ENCODE data around the gene NPTN. TPM values are rescaled to one million over a fixed set of nuclear protein-coding genes. Genes with fewer than 3 reads are reported as not detected.
A peak's percentile ranks its signal among the peaks of the same experiment; 100 is the strongest.
"Not testable (repeated sequence)": the region's sequence is repeated elsewhere in the genome, so short reads cannot be mapped to it uniquely, and the experiment has no call there.

Gene NPTN
- total RNA-seq, 2 donors from 2014 or later: 111 to 159 TPM

GRCh38 chr15:73578026-73578425 lies 55.2 kb downstream of the NPTN start:
- intact Hi-C loops (cut with DNase I): no loop called here
- TF ChIP-seq, protein P1, sequence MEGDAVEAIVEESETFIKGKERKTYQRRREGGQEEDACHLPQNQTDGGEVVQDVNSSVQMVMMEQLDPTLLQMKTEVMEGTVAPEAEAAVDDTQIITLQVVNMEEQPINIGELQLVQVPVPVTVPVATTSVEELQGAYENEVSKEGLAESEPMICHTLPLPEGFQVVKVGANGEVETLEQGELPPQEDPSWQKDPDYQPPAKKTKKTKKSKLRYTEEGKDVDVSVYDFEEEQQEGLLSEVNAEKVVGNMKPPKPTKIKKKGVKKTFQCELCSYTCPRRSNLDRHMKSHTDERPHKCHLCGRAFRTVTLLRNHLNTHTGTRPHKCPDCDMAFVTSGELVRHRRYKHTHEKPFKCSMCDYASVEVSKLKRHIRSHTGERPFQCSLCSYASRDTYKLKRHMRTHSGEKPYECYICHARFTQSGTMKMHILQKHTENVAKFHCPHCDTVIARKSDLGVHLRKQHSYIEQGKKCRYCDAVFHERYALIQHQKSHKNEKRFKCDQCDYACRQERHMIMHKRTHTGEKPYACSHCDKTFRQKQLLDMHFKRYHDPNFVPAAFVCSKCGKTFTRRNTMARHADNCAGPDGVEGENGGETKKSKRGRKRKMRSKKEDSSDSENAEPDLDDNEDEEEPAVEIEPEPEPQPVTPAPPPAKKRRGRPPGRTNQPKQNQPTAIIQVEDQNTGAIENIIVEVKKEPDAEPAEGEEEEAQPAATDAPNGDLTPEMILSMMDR (IDR thresholded peaks at IDR 0.05): no peak
- peaks cover 4% of the 10 kb centered on the region for H3K36me3 ChIP-seq
- H3K4me1 ChIP-seq: peaks cover 18% of the 10 kb centered on the region
- peak; percentile 58 for DNase-seq
- H3K27ac ChIP-seq: peak overlapping the region; percentile 72
- H3K9ac ChIP-seq (ENCODE audit: low read depth in 2 of 2, low read length in 2 of 2): no peak overlapping the region
- no peak overlapping the region for H3K4me3 ChIP-seq
- no peaks in the 10 kb centered on the region for H3K9me3 ChIP-seq
- H3K27me3 ChIP-seq: no peaks in the 10 kb centered on the region

GRCh38 chr15:73577593-73577992 lies 55.6 kb downstream of the NPTN start:
- DNase-seq; H3K9ac ChIP-seq (ENCODE audit: low read depth in 2 of 2, low read length in 2 of 2); intact Hi-C loops (cut with DNase I); H3K36me3 ChIP-seq; H3K27me3 ChIP-seq; H3K9me3 ChIP-seq; H3K4me3 ChIP-seq: not testable (repeated sequence)
- peaks cover 18% of the 10 kb centered on the region for H3K4me1 ChIP-seq
- H3K27ac ChIP-seq: peak overlapping the region; percentile 72

- Histone ChIP-seq H3K9ac (ENCODE audit: low read depth in 2 of 2, low read length in 2 of 2) (no peak overlapping the region), H3K9me3 (no peaks in the 10 kb centered on the region), H3K4me3 (no peak overlapping the region), H3K27me3 (no peaks in the 10 kb centered on the region), H3K36me3 (peaks cover 4% of the 10 kb centered on the region), H3K27ac (no peak overlapping the region), H3K4me1 (peaks cover 18% of the 10 kb centered on the region)
- intact Hi-C loops (cut with DNase I): no loop called here
- no peak for DNase-seq
- TF ChIP-seq, protein P1 (IDR thresholded peaks at IDR 0.05): no peak
These were observed 57.4 kb downstream of the NPTN start for GRCh38 chr15:73575636-73576247.

DNA sequence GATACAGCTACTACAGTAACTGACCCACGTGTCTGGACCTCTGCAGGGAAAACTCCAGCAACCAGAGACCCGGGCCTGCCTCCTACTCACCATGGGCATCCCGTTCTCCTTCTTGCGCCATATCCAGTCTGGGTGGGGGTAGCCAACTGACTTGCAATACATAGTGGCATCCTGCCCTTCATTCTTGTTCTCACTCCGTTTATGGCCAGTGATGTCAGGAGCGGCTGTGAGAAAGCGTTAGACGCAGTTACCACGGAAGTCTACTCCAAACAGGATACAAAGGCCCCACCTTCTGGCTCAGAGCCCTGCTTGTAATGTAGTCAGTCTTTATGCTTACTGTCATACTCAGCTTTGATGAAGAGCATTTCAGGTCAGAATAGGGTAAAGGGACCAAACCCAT lies 59.6 kb downstream of the NPTN start:
- Histone ChIP-seq H3K4me3 (no peak overlapping the region), H3K9ac (ENCODE audit: low read depth in 2 of 2, low read length in 2 of 2) (peak overlapping the region in 1 of 2 donors; percentile 7), H3K27me3 (no peaks in the 10 kb centered on the region), H3K4me1 (peaks cover 16% of the 10 kb centered on the region), H3K27ac (peak overlapping the region; percentile 80), H3K9me3 (no peaks in the 10 kb centered on the region), H3K36me3 (peaks cover 4% of the 10 kb centered on the region)
- intact Hi-C loops (cut with DNase I): no loop called here
- DNase-seq: peak; percentile 91
- TF ChIP-seq, protein P1 (IDR thresholded peaks at IDR 0.05): no peak

- intact Hi-C loops (cut with DNase I): no loop called here
These were observed 60.2 kb downstream of the NPTN start for GRCh38 chr15:73573037-73573436.

DNA sequence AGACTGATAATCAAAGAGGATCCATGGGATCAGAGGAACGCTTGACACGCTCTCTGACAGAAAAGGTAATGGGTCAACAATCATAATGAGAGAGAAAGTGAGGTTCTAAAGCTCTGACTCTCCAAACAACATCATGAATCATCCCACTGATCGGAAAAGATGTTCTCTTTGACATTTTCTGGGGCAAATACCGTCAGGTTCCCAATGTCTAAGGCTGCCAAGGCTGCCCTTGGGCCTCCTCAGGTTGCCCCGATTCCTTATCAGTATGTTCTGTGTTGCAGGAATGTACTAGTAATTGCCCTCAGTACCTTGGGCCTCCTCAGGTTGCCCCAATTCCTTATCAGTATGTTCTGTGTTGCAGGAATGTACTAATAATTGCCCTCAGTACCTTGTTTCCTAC lies 60.9 kb downstream of the NPTN start:
- Histone ChIP-seq H3K9ac (ENCODE audit: low read depth in 2 of 2, low read length in 2 of 2) (no peak overlapping the region), H3K36me3 (peaks cover 4% of the 10 kb centered on the region), H3K4me3 (no peak overlapping the region), H3K9me3 (no peaks in the 10 kb centered on the region), H3K27ac (no peak overlapping the region), H3K4me1 (peaks cover 13% of the 10 kb centered on the region), H3K27me3 (no peaks in the 10 kb centered on the region)
- TF ChIP-seq, protein P1 (IDR thresholded peaks at IDR 0.05): no peak
- intact Hi-C loops (cut with DNase I): no loop called here
- no peak for DNase-seq

More at GRCh38 chr15:73573037-73573436, 60.2 kb downstream of the NPTN start:
- Histone ChIP-seq H3K9ac (ENCODE audit: low read depth in 2 of 2, low read length in 2 of 2) (peak overlapping the region in 1 of 2 donors; percentile 7), H3K36me3 (peaks cover 4% of the 10 kb centered on the region), H3K4me1 (peaks cover 15% of the 10 kb centered on the region), H3K4me3 (no peak overlapping the region), H3K9me3 (no peaks in the 10 kb centered on the region), H3K27ac (peak overlapping the region; percentile 80), H3K27me3 (no peaks in the 10 kb centered on the region)
- TF ChIP-seq, protein P1 (IDR thresholded peaks at IDR 0.05): no peak
- DNase-seq: no peak
